H1 (cell line): ENCODE data around the gene HID1. TPM values are rescaled to one million over a fixed set of nuclear protein-coding genes. Genes with fewer than 3 reads are reported as not detected.
A peak's percentile ranks its signal among the peaks of the same experiment; 100 is the strongest.
"Not testable (repeated sequence)": the region's sequence is repeated elsewhere in the genome, so short reads cannot be mapped to it uniquely, and the experiment has no call there.

ENCODE experiments used
- CTCF ChIA-PET: fragments of 300-600 bp; sonication (Branson Sonifier 250); formaldehyde crosslinking; loops from one replicate; lab custom pipeline; 2021; ENCODE audit not compliant: partially characterized antibody; lab: Charles Lee
- POLR2A ChIA-PET: fragments of 300-600 bp; sonication (Branson Sonifier 250); formaldehyde crosslinking; loops from one replicate; lab custom pipeline; 2021; ENCODE audit warnings: inconsistent platforms; ENCODE audit not compliant: partially characterized antibody; lab: Charles Lee
- DNase-seq, 2 experiments: peaks; one replicate each; pipeline versions ENCODE4 v3.0.0 to v3.0.0-alpha.2; 2010 to 2022; ENCODE audit warnings: low spot score in 2 of 2, low read depth in 1 of 2, mixed read lengths in 1 of 2
- FAIRE-seq: peaks from 2 replicates; lab custom pipeline; 2011; peaks lifted over from hg19 to GRCh38; lab: Jason Lieb, UNC
- H2AFZ ChIP-seq: 2 replicates; pipeline ENCODE4 v1.8.1; 2012; ENCODE audit warnings: low read length, inconsistent platforms
- H2AK5ac ChIP-seq: 2 replicates; pipeline ENCODE4 v1.6.1; 2013; ENCODE audit warnings: low read depth, low read length
- H2BK120ac ChIP-seq: replicated peaks from 2 replicates; pipeline ENCODE3; 2013; ENCODE audit warnings: low read depth, low read length, inconsistent platforms
- H2BK12ac ChIP-seq: 2 replicates; pipeline ENCODE4 v1.6.1; 2013; ENCODE audit warnings: low read depth, low read length
- H2BK15ac ChIP-seq: 2 replicates; pipeline ENCODE4 v1.6.1; 2013; ENCODE audit warnings: low read length
- H2BK20ac ChIP-seq: 2 replicates; pipeline ENCODE4 v1.6.1; 2013; ENCODE audit warnings: low read length
- H2BK5ac ChIP-seq: 2 replicates; pipeline ENCODE4 v1.6.1; 2013; ENCODE audit warnings: low read depth, low read length
- H3K14ac ChIP-seq: 2 replicates; pipeline ENCODE4 v1.6.1; 2013; ENCODE audit warnings: inconsistent platforms; ENCODE audit not compliant: insufficient read length
- H3K18ac ChIP-seq: 2 replicates; pipeline ENCODE4 v1.6.1; 2013; ENCODE audit warnings: low read length; ENCODE audit errors: extremely low read depth
- H3K23ac ChIP-seq: 2 replicates; pipeline ENCODE4 v1.6.1; 2013; ENCODE audit warnings: inconsistent platforms; ENCODE audit not compliant: insufficient read length
- H3K23me2 ChIP-seq: 2 replicates; pipeline ENCODE4 v1.6.1; 2013; ENCODE audit warnings: low read depth, low read length
- H3K27ac ChIP-seq: 2 replicates; pipeline ENCODE4 v1.6.1; 2011; ENCODE audit warnings: low read depth, low read length, inconsistent platforms
- H3K27me3 ChIP-seq, 4 experiments: replicated peaks in 1 of 4; 1 replicate in 1 of 4; 2 replicates in 3 of 4; pipeline versions ENCODE4 v1.6.1 to v1.8.1; 2011 to 2013; ENCODE audit warnings: low read length in 3 of 4, mild to moderate bottlenecking in 3 of 4, inconsistent platforms in 2 of 4, mixed read lengths in 2 of 4, moderate library complexity in 1 of 4; ENCODE audit not compliant: control insufficient read depth in 3 of 4, insufficient read depth in 3 of 4; ENCODE audit errors: extremely low read depth in 1 of 4
- H3K36me3 ChIP-seq, 4 experiments: 2 replicates each; pipeline versions ENCODE4 v1.6.1 to v1.8.1; 2011 to 2013; ENCODE audit warnings: mild to moderate bottlenecking in 4 of 4, low read length in 3 of 4, moderate library complexity in 2 of 4, control low read depth in 1 of 4, inconsistent platforms in 1 of 4; ENCODE audit not compliant: insufficient read depth in 4 of 4, control insufficient read depth in 2 of 4
- H3K4ac ChIP-seq: replicated peaks from 2 replicates; pipeline ENCODE3; 2013; ENCODE audit warnings: low read length, low read depth, mixed read lengths, inconsistent platforms; ENCODE audit not compliant: insufficient read length
- H3K4me1 ChIP-seq, 4 experiments: replicated peaks in 1 of 4; 1 replicate in 1 of 4; 2 replicates in 3 of 4; pipeline versions ENCODE4 v1.6.1 to v1.8.1; 2011 to 2013; ENCODE audit warnings: low read length in 3 of 4, inconsistent platforms in 2 of 4, mixed read lengths in 1 of 4; ENCODE audit not compliant: insufficient read depth in 4 of 4, control insufficient read depth in 3 of 4
- H3K4me2 ChIP-seq, 2 experiments: 2 replicates each; pipeline versions ENCODE4 v1.6.1 to v1.8.1; 2011 to 2013; ENCODE audit warnings: low read depth in 2 of 2, low read length in 2 of 2, control low read depth in 1 of 2, inconsistent platforms in 1 of 2, mild to moderate bottlenecking in 1 of 2; ENCODE audit not compliant: insufficient read depth in 1 of 2
- H3K4me3 ChIP-seq, 4 experiments: fragments of 200-600, 300-600 bp in 1 of 4; sonication (generic), shearing (Covaris generic), sonication (Bioruptor Twin) in 1 of 4; 2 replicates each; pipeline versions ENCODE4 v1.5.1 to v1.8.1; 2011 to 2016; ENCODE audit warnings: low read length in 4 of 4, low read depth in 3 of 4, control low read depth in 2 of 4, inconsistent platforms in 2 of 4, mild to moderate bottlenecking in 2 of 4, mixed read lengths in 1 of 4, moderate library complexity in 1 of 4; ENCODE audit not compliant: insufficient read depth in 2 of 4; ENCODE audit errors: extremely low read depth in 1 of 4
- H3K56ac ChIP-seq: replicated peaks from 2 replicates; pipeline ENCODE3; 2013; ENCODE audit warnings: low read depth, mild to moderate bottlenecking, mixed read lengths, low read length, inconsistent platforms; ENCODE audit not compliant: insufficient read length
- H3K79me1 ChIP-seq: 2 replicates; pipeline ENCODE4 v1.6.1; 2013; ENCODE audit warnings: low read depth, low read length, control low read depth
- H3K79me2 ChIP-seq, 2 experiments: 2 replicates each; pipeline versions ENCODE4 v1.6.1 to v1.8.1; 2012 to 2013; ENCODE audit warnings: low read length in 2 of 2, mild to moderate bottlenecking in 2 of 2, inconsistent platforms in 1 of 2; ENCODE audit not compliant: insufficient read depth in 2 of 2, control insufficient read depth in 1 of 2
- H3K9ac ChIP-seq, 4 experiments: replicated peaks in 1 of 4; 1 replicate in 1 of 4; 2 replicates in 3 of 4; pipeline versions ENCODE4 v1.6.1 to v1.8.1; 2011 to 2013; ENCODE audit warnings: low read depth in 3 of 4, low read length in 3 of 4, control low read depth in 2 of 4, mild to moderate bottlenecking in 2 of 4, moderate library complexity in 2 of 4, inconsistent platforms in 1 of 4; ENCODE audit errors: extremely low read depth in 1 of 4
- H3K9me3 ChIP-seq, 2 experiments: 2 replicates each; pipeline versions ENCODE4 v1.6.1 to v1.8.1; 2012 to 2013; ENCODE audit warnings: mild to moderate bottlenecking in 2 of 2, moderate library complexity in 2 of 2, control low read depth in 1 of 2, inconsistent platforms in 1 of 2, low read depth in 1 of 2, low read length in 1 of 2, mixed read lengths in 1 of 2; ENCODE audit not compliant: insufficient read depth in 2 of 2
- H4K20me1 ChIP-seq, 2 experiments: replicated peaks in 1 of 2; 2 replicates each; pipeline versions ENCODE3 to v1.8.1; 2011 to 2013; ENCODE audit warnings: inconsistent platforms in 2 of 2, low read length in 2 of 2, mild to moderate bottlenecking in 1 of 2; ENCODE audit not compliant: insufficient read depth in 2 of 2, control insufficient read depth in 1 of 2
- H4K5ac ChIP-seq: 2 replicates; pipeline ENCODE4 v1.6.1; 2013; ENCODE audit warnings: low read length, low read depth, mixed read lengths, inconsistent platforms; ENCODE audit not compliant: insufficient read length
- H4K8ac ChIP-seq: 2 replicates; pipeline ENCODE4 v1.8.0; 2013; ENCODE audit warnings: mild to moderate bottlenecking, moderate library complexity, low read length, inconsistent platforms; ENCODE audit not compliant: insufficient read depth; ENCODE audit errors: extremely low read depth
- H4K91ac ChIP-seq: replicated peaks from 2 replicates; pipeline ENCODE3; 2013; ENCODE audit warnings: low read length, mixed read lengths, inconsistent platforms; ENCODE audit not compliant: insufficient read length
- EGR1 ChIP-seq: IDR thresholded peaks from 2 replicates; pipeline ENCODE4 v1.6.1; 2011; ENCODE audit warnings: low read depth, low read length, borderline replicate concordance
- FOSL1 ChIP-seq: IDR thresholded peaks from 2 replicates; pipeline ENCODE4 v1.6.1; 2011; ENCODE audit warnings: mild to moderate bottlenecking, low read depth, low read length, moderate library complexity; ENCODE audit not compliant: insufficient read depth
- SP1 ChIP-seq: IDR thresholded peaks from 2 replicates; pipeline ENCODE4 v1.6.1; 2011; ENCODE audit warnings: low read depth, low read length
- WGBS, 2 experiments: shearing (Covaris generic) in 1 of 2; methylation state at CpG; one replicate each; pipeline versions ENCODE4 v1.1.6 to v1.1.7; 2013 to 2015; ENCODE audit warnings: low lambda C conversion rate in 2 of 2, mixed read lengths in 2 of 2, inconsistent platforms in 1 of 2, low coverage in 1 of 2, missing lambda C conversion rate in 1 of 2; ENCODE audit not compliant: insufficient replicate concordance in 2 of 2, insufficient coverage in 1 of 2, insufficient read length in 1 of 2; ENCODE audit errors: extremely low coverage in 1 of 2, missing lambda C conversion rate in 1 of 2; 5-methylcytosine and 5-hydroxymethylcytosine counted together
- polyA plus RNA-seq, 7 experiments: library from polyadenylated mRNA; depleted of rRNA in 3 of 7; stranded (reverse) in 5 of 7; unstranded in 2 of 7; fragments of >200 nt in 5 of 7; fragments of 200-250 nt in 2 of 7; gene quantifications; 1 replicate in 5 of 7; 2 replicates in 1 of 7; 4 replicates in 1 of 7; pipeline versions ENCODE4 v1.2.1 to v1.2.3, GENCODE V29; 2011 to 2013; ENCODE audit warnings: missing spikeins in 2 of 7, mixed read lengths in 2 of 7
- total RNA-seq: library from RNA; stranded (reverse); fragmentation: NEBNext Ultra II Directional; extraction: Animal tissue kit (Norgen Biotek cat#: 25700); gene quantifications from 2 replicates; pipeline ENCODE4 v1.2.1, GENCODE V29; 2021
- TF ChIP-seq, protein P1 (sequence below), 3 experiments: IDR thresholded peaks; 1 replicate in 2 of 3; 2 replicates in 1 of 3; pipeline versions ENCODE4 v1.5.1 to v1.6.1; 2011; ENCODE audit warnings: low read length in 3 of 3, mild to moderate bottlenecking in 3 of 3, inconsistent platforms in 2 of 3, low read depth in 1 of 3, moderate library complexity in 1 of 3; ENCODE audit not compliant: insufficient read depth in 1 of 3; ENCODE audit errors: control extremely low read depth in 1 of 3
- TF ChIP-seq, protein P2 (sequence below): IDR thresholded peaks from 2 replicates; pipeline ENCODE4 v1.6.1; 2012; ENCODE audit warnings: inconsistent platforms

HID1 gene
- total and polyA plus RNA-seq, 2 of the 8 experiments (the other 6 are each of a cell fraction or from before 2014, with no cell fraction given): 15.1 to 25.9 TPM

DNA sequence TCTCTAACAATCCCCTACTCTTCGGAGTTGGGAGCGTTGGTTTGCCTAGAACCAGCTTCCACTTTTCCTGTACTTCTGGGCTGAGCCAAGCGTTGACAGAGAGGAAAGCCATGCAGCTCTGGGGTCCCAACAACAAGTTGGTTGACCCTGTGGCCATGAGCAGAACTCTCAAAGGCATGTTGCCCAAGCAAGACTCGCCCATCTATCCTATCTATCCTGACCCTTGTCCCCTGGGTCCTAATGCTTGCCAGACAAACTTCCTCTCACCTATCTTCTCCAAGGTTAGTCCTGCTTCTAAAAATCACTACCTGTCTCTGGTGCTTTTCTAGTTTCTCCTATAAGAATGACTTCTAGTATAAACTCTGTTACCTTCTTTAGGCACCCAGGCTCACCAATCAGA lies 63.5 kb downstream of the HID1 start:
- not testable (repeated sequence) for H2BK120ac ChIP-seq, H4K20me1 ChIP-seq, H3K4ac ChIP-seq, H2BK15ac ChIP-seq, H3K9ac ChIP-seq, DNase-seq, H3K9me3 ChIP-seq, H3K18ac ChIP-seq, H3K79me2 ChIP-seq, H4K91ac ChIP-seq, H4K5ac ChIP-seq, H3K23me2 ChIP-seq, H2BK5ac ChIP-seq, H3K79me1 ChIP-seq, H3K23ac ChIP-seq, H3K27me3 ChIP-seq, H2BK12ac ChIP-seq, H3K14ac ChIP-seq, H2AK5ac ChIP-seq, H3K27ac ChIP-seq, H3K56ac ChIP-seq, H3K36me3 ChIP-seq
- 51% methylated on average over 4 of the region's 4 CpGs; no CpG with 5 or more reads in 1 of the 2 experiments for WGBS, 2 experiments
- H3K4me3 ChIP-seq: peak overlapping the region in 1 of 4 experiments; percentile 12; a peak in 1 of 8 replicates
- ChIA-PET POLR2A (interaction anchor here (0.8 to 1.3 kb wide), 4 partner anchors 8 to 36 kb away, joined by 3 to 4 read pairs (median 3); partner anchors contain the start of genes FDXR and OTOP2), CTCF (interaction anchor here (0.6 to 49.9 kb wide), 4 partner anchors 21 to 86 kb away, joined by 3 to 1072 read pairs (median 4); no protein-coding TSS in a partner anchor)
- peak; percentile 39 for FAIRE-seq
- H4K8ac ChIP-seq: peak overlapping the region; percentile 79; the same call in 1 of the 2 replicates
- H2BK20ac ChIP-seq: peak overlapping the region; percentile 44; the same call in 1 of the 2 replicates
- peak overlapping the region in 1 of 2 experiments; percentile 68; a peak in 2 of 4 replicates for H3K4me2 ChIP-seq
- H3K4me1 ChIP-seq: peaks cover 5 to 16% (median 12%) of the 10 kb centered on the region in 4 experiments
- H2AFZ ChIP-seq: peak overlapping the region; percentile 49; the same call in 1 of the 2 replicates
- TF ChIP-seq, protein P1, sequence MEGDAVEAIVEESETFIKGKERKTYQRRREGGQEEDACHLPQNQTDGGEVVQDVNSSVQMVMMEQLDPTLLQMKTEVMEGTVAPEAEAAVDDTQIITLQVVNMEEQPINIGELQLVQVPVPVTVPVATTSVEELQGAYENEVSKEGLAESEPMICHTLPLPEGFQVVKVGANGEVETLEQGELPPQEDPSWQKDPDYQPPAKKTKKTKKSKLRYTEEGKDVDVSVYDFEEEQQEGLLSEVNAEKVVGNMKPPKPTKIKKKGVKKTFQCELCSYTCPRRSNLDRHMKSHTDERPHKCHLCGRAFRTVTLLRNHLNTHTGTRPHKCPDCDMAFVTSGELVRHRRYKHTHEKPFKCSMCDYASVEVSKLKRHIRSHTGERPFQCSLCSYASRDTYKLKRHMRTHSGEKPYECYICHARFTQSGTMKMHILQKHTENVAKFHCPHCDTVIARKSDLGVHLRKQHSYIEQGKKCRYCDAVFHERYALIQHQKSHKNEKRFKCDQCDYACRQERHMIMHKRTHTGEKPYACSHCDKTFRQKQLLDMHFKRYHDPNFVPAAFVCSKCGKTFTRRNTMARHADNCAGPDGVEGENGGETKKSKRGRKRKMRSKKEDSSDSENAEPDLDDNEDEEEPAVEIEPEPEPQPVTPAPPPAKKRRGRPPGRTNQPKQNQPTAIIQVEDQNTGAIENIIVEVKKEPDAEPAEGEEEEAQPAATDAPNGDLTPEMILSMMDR (IDR thresholded peaks at IDR 0.05; ENCODE audit: control extremely low read depth in 1 of 3, insufficient read depth in 1 of 3, low read depth in 1 of 3, low read length in 3 of 3): peak in 1 of 3 experiments; percentile 3; a peak in 1 of 4 replicates
- TF ChIP-seq SP1 (0 out of 2 replicates have a peak, but pooled peaks have one; percentile 33), EGR1 (0 out of 2 replicates have a peak, but pooled peaks have one; percentile 47), FOSL1 (peak; percentile 88)
- TF ChIP-seq, protein P2, sequence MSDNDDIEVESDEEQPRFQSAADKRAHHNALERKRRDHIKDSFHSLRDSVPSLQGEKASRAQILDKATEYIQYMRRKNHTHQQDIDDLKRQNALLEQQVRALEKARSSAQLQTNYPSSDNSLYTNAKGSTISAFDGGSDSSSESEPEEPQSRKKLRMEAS: 0 out of 2 replicates have a peak, but pooled peaks have one; percentile 26
